Measurements from ENCODE around the gene MTUS2. TPM values are rescaled to one million over a fixed set of nuclear protein-coding genes. Genes with fewer than 3 reads are reported as not detected.

MTUS2 gene
- total RNA-seq, 2 donors from 2014 or later: 4.0 to 5.4 TPM

- Histone ChIP-seq H3K9me3 (no peaks in the 10 kb centered on the region), H3K4me1 (no peaks in the 10 kb centered on the region), H3K36me3 (replicated peaks in 1 of 2; ENCODE audit: insufficient read depth in 1 of 2, low read depth in 2 of 2) (peaks cover 0 to 8% of the 10 kb centered on the region in 2 donors), H3K4me3 (no peak overlapping the region), H3K27ac (no peak overlapping the region), H3K27me3 (no peaks in the 10 kb centered on the region)
- intact Hi-C loops (cut with DNase I): no loop called here
- 92 to 93% methylated on average over 21 to 23 of the region's 23 CpGs for WGBS, 2 donors
- DNase-seq: peak in 1 of 4 donors; percentile 15
- no peak for TF ChIP-seq POLR2A (IDR thresholded peaks at IDR 0.05)
- TF ChIP-seq, protein P1, sequence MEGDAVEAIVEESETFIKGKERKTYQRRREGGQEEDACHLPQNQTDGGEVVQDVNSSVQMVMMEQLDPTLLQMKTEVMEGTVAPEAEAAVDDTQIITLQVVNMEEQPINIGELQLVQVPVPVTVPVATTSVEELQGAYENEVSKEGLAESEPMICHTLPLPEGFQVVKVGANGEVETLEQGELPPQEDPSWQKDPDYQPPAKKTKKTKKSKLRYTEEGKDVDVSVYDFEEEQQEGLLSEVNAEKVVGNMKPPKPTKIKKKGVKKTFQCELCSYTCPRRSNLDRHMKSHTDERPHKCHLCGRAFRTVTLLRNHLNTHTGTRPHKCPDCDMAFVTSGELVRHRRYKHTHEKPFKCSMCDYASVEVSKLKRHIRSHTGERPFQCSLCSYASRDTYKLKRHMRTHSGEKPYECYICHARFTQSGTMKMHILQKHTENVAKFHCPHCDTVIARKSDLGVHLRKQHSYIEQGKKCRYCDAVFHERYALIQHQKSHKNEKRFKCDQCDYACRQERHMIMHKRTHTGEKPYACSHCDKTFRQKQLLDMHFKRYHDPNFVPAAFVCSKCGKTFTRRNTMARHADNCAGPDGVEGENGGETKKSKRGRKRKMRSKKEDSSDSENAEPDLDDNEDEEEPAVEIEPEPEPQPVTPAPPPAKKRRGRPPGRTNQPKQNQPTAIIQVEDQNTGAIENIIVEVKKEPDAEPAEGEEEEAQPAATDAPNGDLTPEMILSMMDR (IDR thresholded peaks at IDR 0.05): no peak
- ATAC-seq: peak; percentile 23
These were observed 703.2 kb downstream of the MTUS2 start for GRCh38 chr13:29523199-29523961.

DNA sequence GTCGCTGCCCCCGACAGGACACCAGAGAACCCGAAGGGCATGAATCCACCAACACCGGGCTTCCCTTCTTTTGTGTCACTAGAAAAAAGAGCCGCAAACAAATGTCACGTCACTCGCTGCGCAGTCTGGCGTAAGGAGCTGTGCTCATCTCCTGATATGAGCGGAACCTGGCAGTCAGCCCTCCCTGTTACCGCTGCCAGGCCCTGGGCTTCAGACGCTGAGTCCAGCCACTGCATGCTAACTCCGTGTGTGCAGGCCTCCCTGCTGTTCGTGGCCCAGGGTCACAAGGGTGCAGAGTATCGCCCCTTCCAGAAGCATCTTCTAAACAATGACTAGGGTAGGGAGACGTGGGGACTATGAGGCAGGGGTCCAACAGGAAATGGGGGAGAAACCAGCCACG lies 704.0 kb downstream of the MTUS2 start:
- intact Hi-C loops (cut with DNase I): no loop called here
- H3K27me3 ChIP-seq: no peaks in the 10 kb centered on the region
- H3K4me3 ChIP-seq: no peak overlapping the region
- no peaks in the 10 kb centered on the region for H3K9me3 ChIP-seq
- 87 to 96% methylated on average over 17 of the region's 17 CpGs for WGBS, 2 donors
- H3K27ac ChIP-seq: no peak overlapping the region
- no peaks in the 10 kb centered on the region for H3K4me1 ChIP-seq
- no peak for TF ChIP-seq POLR2A (IDR thresholded peaks at IDR 0.05)
- TF ChIP-seq, protein P1 (IDR thresholded peaks at IDR 0.05): no peak
- H3K36me3 ChIP-seq (replicated peaks in 1 of 2; ENCODE audit: insufficient read depth in 1 of 2, low read depth in 2 of 2): peaks cover 0 to 12% of the 10 kb centered on the region in 2 donors
- ATAC-seq (no peak), DNase-seq (no peak)

- TF ChIP-seq, protein P1 (IDR thresholded peaks at IDR 0.05): no peak
- no peak for TF ChIP-seq POLR2A (IDR thresholded peaks at IDR 0.05)
- WGBS, 2 donors: 91 to 92% methylated on average over 8 to 9 of the region's 9 CpGs
These were observed 704.5 kb downstream of the MTUS2 start for GRCh38 chr13:29524641-29525040.

DNA sequence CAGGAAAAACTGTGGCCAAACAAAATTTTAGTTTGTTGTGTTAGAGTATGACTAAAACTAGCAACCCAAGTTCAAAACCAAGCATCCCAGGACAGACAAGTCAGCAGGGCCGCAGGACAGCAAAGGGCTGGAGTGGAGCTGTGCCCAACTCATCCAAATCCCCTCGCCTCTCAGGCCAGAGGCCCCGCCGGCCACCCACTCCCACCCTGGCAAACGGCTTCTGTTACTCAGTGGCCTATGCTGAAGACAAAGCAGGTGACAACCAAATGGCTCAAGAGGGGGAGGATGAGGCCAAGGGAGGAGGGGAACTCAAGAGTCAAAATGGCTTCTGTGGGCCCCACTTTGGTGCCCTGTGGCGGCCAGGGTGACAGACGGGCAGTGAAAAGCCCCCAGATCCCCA lies 705.6 kb downstream of the MTUS2 start:
- H3K36me3 ChIP-seq (replicated peaks in 1 of 2; ENCODE audit: insufficient read depth in 1 of 2, low read depth in 2 of 2): peaks cover 0 to 11% of the 10 kb centered on the region in 2 donors
- no peaks in the 10 kb centered on the region for H3K27me3 ChIP-seq
- ATAC-seq (no peak), DNase-seq (no peak)
- intact Hi-C loops (cut with DNase I): no loop called here
- no peak overlapping the region for H3K4me3 ChIP-seq
- H3K27ac ChIP-seq: no peak overlapping the region
- H3K9me3 ChIP-seq: no peaks in the 10 kb centered on the region
- WGBS, 2 donors: 88 to 95% methylated on average over 6 to 7 of the region's 7 CpGs
- TF ChIP-seq, protein P1 (IDR thresholded peaks at IDR 0.05): no peak
- no peak for TF ChIP-seq POLR2A (IDR thresholded peaks at IDR 0.05)
- no peaks in the 10 kb centered on the region for H3K4me1 ChIP-seq

More at GRCh38 chr13:29524641-29525040, 704.5 kb downstream of the MTUS2 start:
- no peak overlapping the region for H3K4me3 ChIP-seq
- no peak overlapping the region for H3K27ac ChIP-seq
- H3K4me1 ChIP-seq: no peaks in the 10 kb centered on the region
- H3K27me3 ChIP-seq: no peaks in the 10 kb centered on the region
- H3K9me3 ChIP-seq: no peaks in the 10 kb centered on the region
- peaks cover 0 to 11% of the 10 kb centered on the region in 2 donors for H3K36me3 ChIP-seq (replicated peaks in 1 of 2; ENCODE audit: insufficient read depth in 1 of 2, low read depth in 2 of 2)
- intact Hi-C loops (cut with DNase I): no loop called here
- ATAC-seq: no peak
- no peak for DNase-seq

DNA sequence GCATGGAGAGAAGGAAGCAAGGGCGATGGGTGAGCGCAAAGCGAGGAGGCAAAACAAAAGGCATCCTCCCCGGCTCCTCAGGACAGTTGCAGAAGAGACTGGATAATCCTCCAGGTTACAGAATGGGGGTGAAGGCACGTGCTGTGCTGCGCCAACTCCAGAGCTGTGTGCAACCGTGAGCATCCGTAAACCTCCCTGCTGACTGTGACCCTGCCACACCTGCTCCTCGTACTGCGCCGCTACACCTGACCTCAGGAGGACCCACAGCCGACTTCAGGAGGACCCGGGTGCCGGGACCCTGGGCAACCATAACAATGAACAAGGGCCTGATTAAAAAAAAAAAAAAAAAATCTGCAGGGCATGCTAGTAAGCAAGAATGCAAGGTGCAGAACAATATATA lies 706.6 kb downstream of the MTUS2 start:
- no peak for DNase-seq
- H3K36me3 ChIP-seq (replicated peaks in 1 of 2; ENCODE audit: insufficient read depth in 1 of 2, low read depth in 2 of 2): peaks cover 0 to 11% of the 10 kb centered on the region in 2 donors
- H3K4me3 ChIP-seq: no peak overlapping the region
- intact Hi-C loops (cut with DNase I): no loop called here
- no peak for ATAC-seq
- WGBS, 2 donors: 93 to 95% methylated on average over 14 of the region's 14 CpGs
- TF ChIP-seq, protein P1 (IDR thresholded peaks at IDR 0.05): no peak
- TF ChIP-seq POLR2A (IDR thresholded peaks at IDR 0.05): no peak
- H3K4me1 ChIP-seq: no peaks in the 10 kb centered on the region
- H3K27ac ChIP-seq: no peak overlapping the region
- no peaks in the 10 kb centered on the region for H3K9me3 ChIP-seq
- H3K27me3 ChIP-seq: no peaks in the 10 kb centered on the region

Data from body of pancreas (tissue), 4 donors.